GM12874 (cell line): Measurements from ENCODE around the gene RPH3AL.

Experiments
- CTCF ChIP-seq: IDR thresholded peaks from 2 replicates; pipeline ENCODE4 v1.5.1; 2011; ENCODE audit warnings: low read depth, mild to moderate bottlenecking, control low read depth, low read length, moderate library complexity; ENCODE audit not compliant: insufficient read depth

Gene RPH3AL

GRCh38 chr17:347309-347899 lies 5.2 kb downstream of the RPH3AL start:
- TF ChIP-seq CTCF, result no peak

GRCh38 chr17:345992-346785 lies 6.4 kb downstream of the RPH3AL start:
- TF ChIP-seq CTCF, result no peak

- TF ChIP-seq CTCF, result no peak
Observed at GRCh38 chr17:345261-345660, 7.3 kb downstream of the RPH3AL start.

GRCh38 chr17:343875-344752 lies 8.5 kb downstream of the RPH3AL start:
- no peak for TF ChIP-seq CTCF

GRCh38 chr17:343211-343610 lies 9.4 kb downstream of the RPH3AL start:
- TF ChIP-seq CTCF, result no peak

- no peak for TF ChIP-seq CTCF
Observed at GRCh38 chr17:340074-340473, 12.5 kb downstream of the RPH3AL start.

GRCh38 chr17:339193-340061 lies 13.2 kb downstream of the RPH3AL start:
- no peak for TF ChIP-seq CTCF
